ENCODE results near the gene CFAP69. TPM values are rescaled to one million over a fixed set of nuclear protein-coding genes. Genes with fewer than 3 reads are reported as not detected.

The CFAP69 gene, protein sequence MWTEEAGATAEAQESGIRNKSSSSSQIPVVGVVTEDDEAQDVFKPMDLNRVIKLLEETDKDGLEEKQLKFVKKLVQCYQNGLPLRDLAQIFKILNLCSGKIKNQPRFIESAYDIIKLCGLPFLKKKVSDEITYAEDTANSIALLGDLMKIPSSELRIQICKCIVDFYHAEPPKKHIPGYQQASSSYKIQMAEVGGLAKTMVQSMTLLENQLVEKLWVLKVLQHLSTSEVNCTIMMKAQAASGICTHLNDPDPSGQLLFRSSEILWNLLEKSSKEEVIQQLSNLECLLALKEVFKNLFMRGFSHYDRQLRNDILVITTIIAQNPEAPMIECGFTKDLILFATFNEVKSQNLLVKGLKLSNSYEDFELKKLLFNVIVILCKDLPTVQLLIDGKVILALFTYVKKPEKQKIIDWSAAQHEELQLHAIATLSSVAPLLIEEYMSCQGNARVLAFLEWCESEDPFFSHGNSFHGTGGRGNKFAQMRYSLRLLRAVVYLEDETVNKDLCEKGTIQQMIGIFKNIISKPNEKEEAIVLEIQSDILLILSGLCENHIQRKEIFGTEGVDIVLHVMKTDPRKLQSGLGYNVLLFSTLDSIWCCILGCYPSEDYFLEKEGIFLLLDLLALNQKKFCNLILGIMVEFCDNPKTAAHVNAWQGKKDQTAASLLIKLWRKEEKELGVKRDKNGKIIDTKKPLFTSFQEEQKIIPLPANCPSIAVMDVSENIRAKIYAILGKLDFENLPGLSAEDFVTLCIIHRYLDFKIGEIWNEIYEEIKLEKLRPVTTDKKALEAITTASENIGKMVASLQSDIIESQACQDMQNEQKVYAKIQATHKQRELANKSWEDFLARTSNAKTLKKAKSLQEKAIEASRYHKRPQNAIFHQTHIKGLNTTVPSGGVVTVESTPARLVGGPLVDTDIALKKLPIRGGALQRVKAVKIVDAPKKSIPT
- 54.8 and 57.3 TPM in 2 replicates for total RNA-seq (2013; cell fraction: nucleolus; rRNA removed)
- total RNA-seq (2014; rRNA removed) (0.68 and 1.0 TPM in 2 replicates), total RNA-seq (2014; rRNA removed; fragmentation: Illumina TruSeq; extraction: Trizol) (0.45 and 0.55 TPM in 2 replicates), total RNA-seq (2021) (0.33 and 1.1 TPM in 2 replicates), polyA plus RNA-seq (2011; rRNA removed) (3.1 and 7.7 TPM in 2 replicates), polyA plus RNA-seq (2014; fragmentation: Illumina TruSeq; extraction: Trizol) (0.48 and 3.6 TPM in 2 replicates), polyA plus RNA-seq (2014; fragmentation: Nextera tagmentation; extraction: Ambion mirVana) (under 1 TPM in 1 of 2 experiments, not detected in 1; 0.11 TPM), polyA plus RNA-seq (2014; rRNA removed) (0.47 and 1.3 TPM in 2 replicates), polyA plus RNA-seq (2016; fragmentation: Nextera tagmentation; extraction: Ambion mirVana) (1 to 10 TPM in 1 of 2 experiments, under 1 TPM in 1; 0.79 to 1.2 TPM), polyA minus RNA-seq (2011; rRNA and poly(A)+ RNA removed) (2.5 and 2.6 TPM in 2 replicates), Bru-seq, nascent RNA (percentile 38 among the genes with signal in this experiment), BruChase-seq, experiment 1, labeled RNA remaining after a 6-hour chase (percentile 43 among the genes with signal in this experiment), BruChase-seq, experiment 2, labeled RNA remaining after a 2-hour chase (percentile 49 among the genes with signal in this experiment)
- polyA plus RNA-seq (2011; ENCODE audit: low read depth), result 0.30 TPM
- 0.42 and 0.89 TPM in 2 replicates for polyA plus RNA-seq (2011; cell fraction: cytosol; rRNA removed)
- 6.7 and 7.8 TPM in 2 replicates for polyA plus RNA-seq (2011; cell fraction: nucleus; rRNA removed)
- 0.15 and 0.17 TPM in 2 replicates for polyA plus RNA-seq (2012)
- polyA minus RNA-seq (2011; cell fraction: cytosol; rRNA and poly(A)+ RNA removed), result 1.2 and 3.0 TPM in 2 replicates
- 7.1 and 8.7 TPM in 2 replicates for polyA minus RNA-seq (2011; cell fraction: nucleus; rRNA and poly(A)+ RNA removed)
- long read RNA-seq, experiment 1, partial matches to known transcripts, result 0 of 1 reads
- long read RNA-seq, experiment 1, other reads (novel, unspliced or antisense), result 1 of 1 reads
- long read RNA-seq, experiment 2, partial matches to known transcripts, result 7 of 11 reads
- long read RNA-seq, experiment 2, other reads (novel, unspliced or antisense), result 4 of 11 reads

GRCh38 chr7:90244909-90245851 is at the start of gene CFAP69:
Gene CFAP69 (plus strand): TSS chr7:90245174. CDS start chr7:90245425, 251 bp downstream.
- Histone ChIP-seq H3K27ac (ENCODE audit: control insufficient read depth, insufficient read depth) (no peak within 1 kb of the TSS), H3K36me3 (ENCODE audit: control insufficient read depth in 2 of 2, insufficient read depth in 2 of 2, low read length in 1 of 2) (no peaks in the 10 kb centered on the region), H3K9ac (ENCODE audit: control insufficient read depth, insufficient read depth, low read length) (peak within 1 kb of the TSS; percentile 32), H2AFZ (ENCODE audit: control insufficient read depth, low read depth, low read length) (peak within 1 kb of the TSS; percentile 99), H4K20me1 (ENCODE audit: control insufficient read depth, insufficient read depth) (no peaks in the 10 kb centered on the region), H3K27me3 (replicated peaks in 1 of 2; ENCODE audit: control insufficient read depth in 2 of 2, insufficient read depth in 2 of 2, low read length in 1 of 2) (peaks cover 0 to 6% of the 10 kb centered on the region in 2 experiments; a peak in 1 of 4 replicates), H3K4me3 (peak within 1 kb of the TSS; percentile 66), H3K79me2 (ENCODE audit: control insufficient read depth, insufficient read depth, low read length) (no peaks in the 10 kb centered on the region), H3K4me1 (ENCODE audit: control insufficient read depth, insufficient read depth, low read length) (peaks cover 5% of the 10 kb centered on the region; the same call in 1 of the 2 replicates), H3K4me2 (ENCODE audit: control insufficient read depth, insufficient read depth) (peak within 1 kb of the TSS; percentile 90), H3K9me3 (replicated peaks; ENCODE audit: control insufficient read depth, insufficient read depth, low read length) (no peaks in the 10 kb centered on the region)
- intact Hi-C loops (cut with micrococcal nuclease; ENCODE audit: unreplicated experiment), result loop anchor here (1.0 kb wide), 1 partner anchor 91 kb away; the partner anchor contains the start of gene STEAP1
- peak; percentile 69 for ATAC-seq
- RAD21 ChIA-PET (ENCODE audit: unreplicated experiment), result interaction anchor here (0.8 to 3.8 kb wide), 11 partner anchors 12 to 469 kb away, joined by 3 to 90 read pairs (median 9); partner anchors contain the start of genes STEAP1 and STEAP2
- SMC1A ChIA-PET (ENCODE audit: uncharacterized antibody, unreplicated experiment), result interaction anchor here (0.8 to 4.1 kb wide), 17 partner anchors 12 to 91 kb away, joined by 4 to 59 read pairs (median 19); partner anchors contain the start of genes STEAP1 and STEAP2
- no TSS peak for BruUV-seq (replicated peaks)
- 2% methylated on average over 59 of the region's 59 CpGs for WGBS (ENCODE audit: insufficient coverage, insufficient replicate concordance, low lambda C conversion rate, missing lambda C conversion rate)
- in situ Hi-C loops (cut with MboI), result loop anchor here (5.0 kb wide), 1 partner anchor 73 kb away; no protein-coding TSS in a partner anchor
- CTCF ChIA-PET, result interaction anchor here (0.7 to 3.6 kb wide), 17 partner anchors 12 to 1694 kb away, joined by 3 to 35 read pairs (median 10); partner anchors contain the start of genes STEAP1 and STEAP2
- peak; percentile 46 for DNase-seq (ENCODE audit: low read depth, low spot score)
- peak; percentile 23 for FAIRE-seq
- POLR2A ChIA-PET, result interaction anchor here (0.8 to 3.7 kb wide), 10 partner anchors 9 to 87 kb away, joined by 3 to 92 read pairs (median 4); partner anchors contain the start of gene STEAP2
- peak; percentile 50 for TF ChIP-seq SKIL (IDR thresholded peaks at IDR 0.05; ENCODE audit: low read depth, poor library complexity, severe bottlenecking)
- peak; percentile 63; the same call in 1 of the 2 replicates for TF ChIP-seq BACH1 (IDR thresholded peaks at IDR 0.05; ENCODE audit: borderline replicate concordance)
- TF ChIP-seq ETV6 (conservative IDR thresholded peaks at IDR 0.05 in 1 of 2, IDR thresholded peaks at IDR 0.05 in 1 of 2; ENCODE audit: borderline replicate concordance in 1 of 2, low read depth in 1 of 2), result no peak
- peak; percentile 72; the same call in 1 of the 2 replicates for TF ChIP-seq ZNF207 (IDR thresholded peaks at IDR 0.05; ENCODE audit: borderline replicate concordance)
- TF ChIP-seq, protein P1, sequence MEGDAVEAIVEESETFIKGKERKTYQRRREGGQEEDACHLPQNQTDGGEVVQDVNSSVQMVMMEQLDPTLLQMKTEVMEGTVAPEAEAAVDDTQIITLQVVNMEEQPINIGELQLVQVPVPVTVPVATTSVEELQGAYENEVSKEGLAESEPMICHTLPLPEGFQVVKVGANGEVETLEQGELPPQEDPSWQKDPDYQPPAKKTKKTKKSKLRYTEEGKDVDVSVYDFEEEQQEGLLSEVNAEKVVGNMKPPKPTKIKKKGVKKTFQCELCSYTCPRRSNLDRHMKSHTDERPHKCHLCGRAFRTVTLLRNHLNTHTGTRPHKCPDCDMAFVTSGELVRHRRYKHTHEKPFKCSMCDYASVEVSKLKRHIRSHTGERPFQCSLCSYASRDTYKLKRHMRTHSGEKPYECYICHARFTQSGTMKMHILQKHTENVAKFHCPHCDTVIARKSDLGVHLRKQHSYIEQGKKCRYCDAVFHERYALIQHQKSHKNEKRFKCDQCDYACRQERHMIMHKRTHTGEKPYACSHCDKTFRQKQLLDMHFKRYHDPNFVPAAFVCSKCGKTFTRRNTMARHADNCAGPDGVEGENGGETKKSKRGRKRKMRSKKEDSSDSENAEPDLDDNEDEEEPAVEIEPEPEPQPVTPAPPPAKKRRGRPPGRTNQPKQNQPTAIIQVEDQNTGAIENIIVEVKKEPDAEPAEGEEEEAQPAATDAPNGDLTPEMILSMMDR (IDR thresholded peaks at IDR 0.05 in 2 of 3, conservative IDR thresholded peaks at IDR 0.05 in 1 of 3; ENCODE audit: control insufficient read depth in 2 of 3, extremely low read depth in 1 of 3, insufficient read depth in 1 of 3, low read depth in 3 of 3, low read length in 3 of 3), result peak in 2 of 3 experiments; percentile 7 to 30; a peak in 1 of 6 replicates
- TF ChIP-seq TCF12 (IDR thresholded peaks at IDR 0.05; ENCODE audit: low read depth, low read length), result no peak
- TF ChIP-seq RB1 (IDR thresholded peaks at IDR 0.05; ENCODE audit: borderline replicate concordance), result peak; percentile 85; the same call in 1 of the 2 replicates

Data from GM12878 (cell line).